Gastroesophageal sphincter (tissue), 4 donors: ENCODE measurements around the gene STRBP. TPM values are rescaled to one million over a fixed set of nuclear protein-coding genes. Genes with fewer than 3 reads are reported as not detected.
"Not testable (repeated sequence)": the region's sequence is repeated elsewhere in the genome, so short reads cannot be mapped to it uniquely, and the experiment has no call there.

Experiments used
- ATAC-seq: fragments of 150-250 bp; one replicate; pipeline ENCODE4 v1.9.1; 2016; ENCODE audit warnings: mild to moderate bottlenecking, moderate library complexity
- H3K27ac ChIP-seq, 4 donors: fragments of 200-600 bp; sonication (generic) in 3 of 4; 1 replicate in 3 of 4; 2 replicates in 1 of 4; pipeline ENCODE4 v1.5.1; 2016 to 2019
- H3K27me3 ChIP-seq: fragments of 200-600 bp; sonication (generic); one replicate; pipeline ENCODE4 v1.5.1; 2019
- H3K36me3 ChIP-seq, 2 donors: fragments of 200-600 bp; sonication (generic); one replicate each; pipeline ENCODE4 v1.5.1; 2019; ENCODE audit warnings: control low read depth in 1 of 2
- H3K4me1 ChIP-seq, 3 donors: fragments of 200-600 bp; sonication (generic); 1 replicate in 2 of 3; 2 replicates in 1 of 3; pipeline ENCODE4 v1.5.1; 2016 to 2019; ENCODE audit warnings: control low read depth in 2 of 3
- H3K4me3 ChIP-seq, 2 donors: fragments of 200-600 bp; sonication (generic); one replicate each; pipeline ENCODE4 v1.5.1; 2019; ENCODE audit warnings: mild to moderate bottlenecking in 1 of 2, moderate library complexity in 1 of 2
- H3K9me3 ChIP-seq, 3 donors: fragments of 200-600 bp; sonication (generic); one replicate each; pipeline ENCODE4 v1.5.1; 2017 to 2019; ENCODE audit warnings: control low read depth in 2 of 3
- CTCF ChIP-seq, 4 experiments: fragments of 200-600 bp in 2 of 4; fragments of 450-650 bp in 2 of 4; sonication (generic) in 1 of 4; IDR thresholded peaks; one replicate each; pipeline ENCODE4 v1.5.1; 2017 to 2019; ENCODE audit warnings: antibody characterized with exemption in 4 of 4, mild to moderate bottlenecking in 2 of 4, moderate library complexity in 2 of 4
- EP300 ChIP-seq: sonication (generic); formaldehyde crosslinking; IDR thresholded peaks from one replicate; pipeline ENCODE4 v1.6.1; 2017; ENCODE audit warnings: antibody characterized with exemption, mild to moderate bottlenecking
- POLR2A ChIP-seq, 2 donors: fragments of 450-650 bp; IDR thresholded peaks; one replicate each; pipeline ENCODE4 v1.6.1; 2017; ENCODE audit warnings: antibody characterized with exemption in 2 of 2, mild to moderate bottlenecking in 2 of 2, moderate library complexity in 1 of 2
- POLR2AphosphoS5 ChIP-seq: sonication (generic); formaldehyde crosslinking; IDR thresholded peaks from one replicate; pipeline ENCODE4 v1.6.1; 2017; ENCODE audit warnings: antibody characterized with exemption
- WGBS, 2 donors: methylation state at CpG; one replicate each; pipeline ENCODE4 v1.1.5; 2018; ENCODE audit warnings: low coverage in 1 of 2; 5-methylcytosine and 5-hydroxymethylcytosine counted together
- total RNA-seq, 4 donors: library from RNA; depleted of rRNA; stranded (reverse); fragments of >200 nt; gene quantifications; one replicate each; pipeline ENCODE4 v1.1.0, GENCODE V29; 2016

Gene STRBP
- total RNA-seq, 4 donors from 2014 or later = 10.4 to 20.6 (median 14.8) TPM

GRCh38 chr9:123302348-123303214 is 34.2 kb upstream of the STRBP start:
- TF ChIP-seq POLR2AphosphoS5 = no peak
- TF ChIP-seq EP300 = no peak
- no peak for TF ChIP-seq POLR2A (IDR thresholded peaks at IDR 0.05)
- TF ChIP-seq CTCF (IDR thresholded peaks at IDR 0.05) = no peak
- Histone ChIP-seq H3K27me3 (no peaks in the 10 kb centered on the region), H3K4me1 (peaks cover 0 to 4% (median 0%) of the 10 kb centered on the region in 3 donors), H3K9me3 (no peaks in the 10 kb centered on the region), H3K27ac (no peak overlapping the region), H3K4me3 (no peak overlapping the region), H3K36me3 (no peaks in the 10 kb centered on the region)
- WGBS, 2 donors = 68 to 75% methylated on average over 7 to 13 of the region's 17 CpGs
- ATAC-seq = no peak

- H3K36me3 ChIP-seq, H3K4me1 ChIP-seq, H3K4me3 ChIP-seq, ATAC-seq, H3K9me3 ChIP-seq, H3K27me3 ChIP-seq, H3K27ac ChIP-seq: not testable (repeated sequence)
- 80 to 98% methylated on average over 8 to 12 of the region's 13 CpGs for WGBS, 2 donors
These were observed 33.5 kb upstream of the STRBP start for GRCh38 chr9:123301936-123302335.

- no peaks in the 10 kb centered on the region for H3K9me3 ChIP-seq
- no peak overlapping the region for H3K4me3 ChIP-seq
- no peaks in the 10 kb centered on the region for H3K27me3 ChIP-seq
- no CpG with 5 or more reads among the region's 3 CpGs for WGBS, 2 donors
- H3K27ac ChIP-seq = no peak overlapping the region
- TF ChIP-seq POLR2A (IDR thresholded peaks at IDR 0.05) (no peak), POLR2AphosphoS5 (no peak), EP300 (no peak), CTCF (IDR thresholded peaks at IDR 0.05) (no peak)
- no peak for ATAC-seq
- H3K36me3 ChIP-seq = no peaks in the 10 kb centered on the region
- H3K4me1 ChIP-seq = no peaks in the 10 kb centered on the region
These were observed 32.2 kb upstream of the STRBP start for GRCh38 chr9:123300554-123300953.

- ATAC-seq = no peak
- H3K27ac ChIP-seq = no peak overlapping the region
- H3K27me3 ChIP-seq = no peaks in the 10 kb centered on the region
- no peaks in the 10 kb centered on the region for H3K9me3 ChIP-seq
- WGBS, 2 donors = 62 to 80% methylated on average over 1 to 6 of the region's 10 CpGs
- H3K36me3 ChIP-seq = no peaks in the 10 kb centered on the region
- TF ChIP-seq CTCF (IDR thresholded peaks at IDR 0.05) (no peak), EP300 (no peak), POLR2AphosphoS5 (no peak), POLR2A (IDR thresholded peaks at IDR 0.05) (no peak)
- H3K4me1 ChIP-seq = no peaks in the 10 kb centered on the region
- no peak overlapping the region for H3K4me3 ChIP-seq
These were observed 31.3 kb upstream of the STRBP start for GRCh38 chr9:123299558-123300126.

GRCh38 chr9:123296174-123296573 is 27.8 kb upstream of the STRBP start:
- ATAC-seq = no peak

More at GRCh38 chr9:123296174-123296573, 27.8 kb upstream of the STRBP start:
- no peaks in the 10 kb centered on the region for H3K9me3 ChIP-seq
- no peaks in the 10 kb centered on the region for H3K4me1 ChIP-seq
- no peaks in the 10 kb centered on the region for H3K36me3 ChIP-seq
- H3K27me3 ChIP-seq = peaks cover 7% of the 10 kb centered on the region
- no peak for TF ChIP-seq EP300
- TF ChIP-seq POLR2AphosphoS5 = no peak
- no peak for TF ChIP-seq POLR2A (IDR thresholded peaks at IDR 0.05)
- no peak for TF ChIP-seq CTCF (IDR thresholded peaks at IDR 0.05)
- no peak overlapping the region for H3K27ac ChIP-seq
- no peak overlapping the region for H3K4me3 ChIP-seq
